GM18868 (cell line): ENCODE measurements around the gene CLDN10.
A peak's percentile ranks its signal among the peaks of the same experiment; 100 is the strongest.

ENCODE experiments used
- ATAC-seq: cut with Tn5 transposase; IDR thresholded peaks from one replicate; pipeline ENCODE4 v1.9.1; 2021; ENCODE audit warnings: mild to moderate bottlenecking, moderate library complexity; ENCODE audit not compliant: unreplicated experiment

Gene CLDN10

GRCh38 chr13:95596701-95597100 lies 44.2 kb downstream of the CLDN10 start:
- no peak for ATAC-seq

DNA sequence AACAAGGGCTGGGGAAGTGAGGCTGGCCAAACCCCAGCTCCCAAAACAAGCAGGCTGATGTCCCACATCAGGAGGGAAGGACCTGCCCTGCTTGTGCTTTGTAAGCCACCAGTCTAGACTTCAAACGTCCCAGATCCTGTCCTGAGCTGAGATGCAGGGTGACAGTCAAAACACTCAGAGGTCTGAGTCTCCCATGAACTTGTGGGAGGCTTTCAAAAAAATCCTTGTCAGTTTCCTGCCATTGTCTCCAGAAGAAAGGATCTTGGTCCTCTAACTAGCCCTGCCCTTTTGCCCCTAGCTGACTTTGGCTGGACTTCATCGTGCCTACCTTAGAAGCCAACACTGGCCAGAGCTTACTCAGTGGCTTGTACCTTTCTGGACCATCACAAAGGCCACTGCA lies 48.7 kb downstream of the CLDN10 start:
- no peak for ATAC-seq

DNA sequence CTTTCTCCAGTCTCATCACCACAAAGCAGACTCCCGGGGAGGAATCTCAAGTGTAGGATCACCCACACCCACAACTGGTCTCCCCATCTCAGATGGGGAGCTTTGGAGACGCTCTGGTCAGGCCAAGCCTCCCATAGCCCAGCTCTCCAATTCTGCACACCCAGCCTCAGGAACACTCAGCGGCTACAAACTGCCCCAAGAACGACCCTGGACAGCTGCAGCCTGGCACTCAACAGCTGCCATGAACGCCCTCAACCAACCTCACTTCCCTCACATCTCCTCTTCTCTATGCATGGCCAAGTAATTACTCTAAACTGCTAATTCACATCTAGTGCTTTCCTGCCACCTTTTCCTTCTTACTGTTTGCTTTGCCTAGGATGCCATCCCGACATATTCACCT lies 49.4 kb downstream of the CLDN10 start:
- no peak for ATAC-seq

GRCh38 chr13:95603887-95604555 lies 51.5 kb downstream of the CLDN10 start:
- ATAC-seq: no peak

- ATAC-seq: no peak
These were observed 52.0 kb downstream of the CLDN10 start for GRCh38 chr13:95604556-95604915.

DNA sequence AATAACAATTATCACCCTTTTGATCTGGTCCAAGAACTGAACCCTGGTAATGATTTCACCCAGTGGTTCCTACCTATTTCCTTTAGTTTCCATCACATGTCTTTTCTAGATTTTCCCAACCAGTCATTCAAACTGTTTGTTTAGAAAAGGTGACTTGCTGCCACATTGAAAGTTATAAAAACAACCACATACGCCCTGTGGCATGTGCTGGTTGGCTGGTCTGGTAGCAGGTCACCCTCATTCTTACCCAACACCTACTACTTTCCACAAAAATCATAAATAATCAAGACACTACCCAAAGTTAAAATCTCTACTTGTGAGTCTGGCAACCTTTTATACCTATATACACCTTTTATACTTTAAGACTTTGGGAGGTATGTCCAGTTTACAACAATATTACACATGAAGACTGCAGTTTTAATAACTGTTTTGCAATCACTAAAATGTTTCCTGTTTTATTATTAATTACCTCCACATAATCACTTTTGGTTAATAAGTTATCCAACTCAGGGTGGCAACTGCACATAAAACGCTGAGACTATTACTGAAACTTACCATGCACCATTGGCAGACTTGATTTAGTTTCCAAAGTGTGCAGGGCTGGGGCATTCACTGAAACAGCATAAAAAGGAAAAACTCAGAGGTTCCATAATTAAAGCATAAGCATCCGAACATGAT lies 53.1 kb downstream of the CLDN10 start:
- no peak for ATAC-seq

DNA sequence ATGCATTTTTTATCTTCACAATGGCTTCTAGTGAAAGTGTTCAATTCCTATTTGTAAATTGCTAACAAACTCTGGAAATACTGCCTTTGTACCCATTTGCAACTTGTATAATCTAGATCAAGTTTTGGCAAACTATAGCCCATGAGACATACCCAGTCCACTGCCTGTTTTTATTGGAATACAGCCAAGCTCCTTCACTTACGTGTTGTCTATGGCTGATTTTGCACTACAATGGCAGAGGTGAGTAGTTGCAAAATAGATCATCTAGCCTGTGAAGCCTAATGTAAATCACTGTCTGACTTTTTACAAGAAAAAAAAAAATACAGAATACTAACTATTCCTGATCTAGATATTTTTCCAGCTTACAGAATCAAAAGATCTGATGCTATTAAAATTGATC lies 54.8 kb downstream of the CLDN10 start:
- no peak for ATAC-seq

DNA sequence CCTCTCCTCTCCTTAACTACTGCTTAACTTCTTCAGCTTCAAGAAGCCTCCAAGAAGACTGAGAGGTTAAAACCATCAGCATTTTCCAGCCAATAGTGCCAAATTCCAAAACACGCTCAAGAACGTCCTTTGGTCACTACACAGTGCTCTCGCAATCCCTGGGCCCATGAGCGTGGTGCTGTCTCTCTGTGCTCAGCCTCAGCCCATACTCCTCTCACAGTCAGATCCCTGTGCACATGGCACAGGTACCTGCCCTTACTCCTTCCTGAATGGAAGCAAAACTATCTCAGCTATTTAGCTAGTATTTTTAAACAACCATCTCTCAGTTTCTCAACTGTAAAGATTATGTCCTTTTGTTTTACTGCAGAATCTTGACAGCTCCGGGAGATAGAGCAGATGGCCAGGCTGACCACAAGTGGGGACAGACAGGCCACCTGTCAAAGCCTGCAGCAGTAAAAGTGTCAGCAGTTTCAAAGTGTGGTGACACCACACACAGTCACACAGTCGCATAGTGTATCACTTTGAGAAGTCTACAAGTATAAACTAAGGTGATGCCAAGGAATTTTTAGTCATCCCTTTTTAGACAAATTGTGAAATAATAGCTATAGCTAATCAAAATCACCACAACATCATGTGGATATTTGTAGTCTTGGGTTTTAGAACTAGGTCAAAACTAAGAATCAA lies 56.3 kb downstream of the CLDN10 start:
- ATAC-seq: no peak

DNA sequence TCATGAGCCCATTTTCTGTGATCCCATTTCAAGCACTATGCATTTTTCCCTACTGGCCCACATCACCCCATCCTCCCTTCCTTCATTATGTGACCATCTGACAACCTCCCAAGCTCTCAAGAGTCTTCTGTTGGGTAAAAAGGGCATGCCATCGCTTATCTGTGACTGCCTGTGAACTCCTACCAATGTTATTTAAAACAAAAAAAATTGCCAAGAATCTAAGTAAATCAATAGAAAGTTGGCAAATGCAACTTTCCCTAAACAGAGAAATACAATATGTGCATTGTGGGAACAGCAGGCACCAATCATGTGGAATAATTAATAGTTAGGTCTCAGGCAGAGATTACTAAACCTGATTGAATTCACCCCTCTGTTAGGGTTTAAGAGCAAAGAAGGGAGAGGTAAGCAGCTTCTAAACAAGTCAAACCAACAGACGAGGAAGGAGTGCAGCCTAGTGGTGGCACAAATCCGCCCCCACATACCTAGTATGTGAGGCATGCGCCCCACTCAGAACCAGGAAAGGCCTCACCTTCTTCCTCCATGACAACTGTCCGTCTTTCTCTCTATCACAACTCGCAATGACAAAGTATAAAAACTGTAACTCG lies 62.2 kb downstream of the CLDN10 start:
- ATAC-seq: no peak

DNA sequence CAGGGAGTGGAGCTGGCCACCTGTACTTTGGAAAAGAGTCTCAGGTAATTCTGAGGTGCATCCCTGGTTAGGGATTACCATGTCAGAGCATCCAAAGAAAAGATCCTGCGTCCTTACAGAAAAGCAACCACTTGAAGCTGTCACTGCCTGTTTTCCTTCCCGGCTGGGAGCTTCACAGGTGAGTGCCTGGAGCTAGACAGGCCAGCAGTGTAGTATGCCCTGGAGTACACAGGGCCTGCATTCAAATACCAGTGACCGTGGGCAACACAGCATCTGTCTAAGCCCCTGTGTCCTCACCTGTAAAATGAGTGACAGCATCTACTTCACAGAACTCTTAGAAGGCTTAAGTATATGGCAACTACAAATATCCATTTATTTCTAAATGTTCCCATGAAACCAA lies 63.0 kb downstream of the CLDN10 start:
- no peak for ATAC-seq

- no peak for ATAC-seq
These were observed 67.7 kb downstream of the CLDN10 start for GRCh38 chr13:95620030-95620824.

GRCh38 chr13:95620825-95621498 lies 68.4 kb downstream of the CLDN10 start:
- no peak for ATAC-seq

- ATAC-seq: no peak
These were observed 70.6 kb downstream of the CLDN10 start for GRCh38 chr13:95623141-95623540.

DNA sequence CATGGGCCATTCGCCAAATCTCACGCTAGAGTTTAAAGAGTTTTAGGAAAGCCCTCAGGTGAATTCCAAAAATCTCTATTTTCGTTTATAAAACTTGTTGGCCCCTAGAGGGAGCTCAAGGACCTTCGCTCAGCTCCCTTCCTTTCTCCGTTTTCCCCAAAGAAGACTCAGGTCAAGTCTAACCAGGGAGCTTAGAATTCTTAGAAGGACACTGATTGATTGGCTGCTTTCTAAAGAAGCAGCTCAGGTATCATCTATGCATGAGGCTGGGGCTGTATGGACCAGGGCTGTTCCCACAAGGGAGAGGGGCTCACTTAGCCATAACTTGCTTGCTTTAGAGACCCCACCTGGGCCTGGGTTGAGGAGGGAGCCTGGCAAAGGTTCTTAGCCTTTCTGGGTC lies 71.5 kb downstream of the CLDN10 start:
- peak; percentile 68 for ATAC-seq

DNA sequence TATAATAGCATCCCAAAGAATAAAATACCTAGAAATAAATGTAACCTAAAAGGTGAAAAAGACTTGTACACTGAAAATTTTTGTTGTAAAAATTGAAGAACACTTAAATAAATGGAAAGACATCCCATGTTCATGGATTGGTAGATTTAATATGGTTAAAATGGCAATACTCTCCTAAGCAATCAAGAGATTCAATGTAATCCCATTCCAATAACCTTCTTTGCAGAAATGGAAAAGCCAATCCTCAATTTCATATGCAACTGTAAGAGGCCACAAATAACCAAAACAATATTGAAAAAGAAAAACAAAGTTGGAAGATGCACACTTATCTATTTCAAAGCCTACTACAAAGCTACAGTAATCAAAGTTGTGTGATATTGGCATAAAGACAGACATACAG lies 74.2 kb downstream of the CLDN10 start:
- no peak for ATAC-seq

DNA sequence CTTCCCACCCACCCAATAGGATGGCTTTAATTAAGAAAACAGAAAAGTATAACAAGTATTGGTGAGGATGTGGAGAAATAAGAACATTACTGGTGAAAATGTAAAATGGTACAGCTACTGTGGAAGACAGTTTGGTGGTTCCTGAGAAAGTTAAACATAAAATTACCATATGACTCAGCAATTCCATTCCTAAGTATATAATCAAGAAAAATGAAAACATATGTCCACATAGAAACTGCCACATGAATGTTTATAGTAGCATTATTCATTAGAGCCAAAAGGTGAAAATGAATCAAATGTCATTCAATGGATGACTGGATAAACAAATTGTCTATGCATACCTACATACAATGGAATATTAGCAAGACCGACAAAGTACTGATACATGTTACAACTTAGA lies 75.1 kb downstream of the CLDN10 start:
- no peak for ATAC-seq

DNA sequence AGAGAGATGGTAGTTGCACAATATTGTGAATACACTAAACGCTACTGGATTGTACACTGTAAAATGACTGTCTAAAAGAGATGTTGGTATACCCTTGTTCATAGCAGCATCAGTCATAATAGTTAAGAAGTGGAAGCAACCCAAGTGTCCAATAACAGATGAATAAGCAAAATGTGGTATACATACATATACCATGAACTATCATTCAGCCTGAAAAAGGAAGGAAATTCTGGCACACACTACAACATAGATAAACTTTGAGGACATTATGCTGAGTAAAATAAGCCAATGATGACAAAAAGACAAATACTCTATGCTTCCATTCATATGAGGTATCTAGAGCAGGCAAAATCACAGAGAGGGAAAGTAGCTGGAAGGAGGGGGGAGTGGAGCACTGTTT lies 76.0 kb downstream of the CLDN10 start:
- ATAC-seq: no peak

DNA sequence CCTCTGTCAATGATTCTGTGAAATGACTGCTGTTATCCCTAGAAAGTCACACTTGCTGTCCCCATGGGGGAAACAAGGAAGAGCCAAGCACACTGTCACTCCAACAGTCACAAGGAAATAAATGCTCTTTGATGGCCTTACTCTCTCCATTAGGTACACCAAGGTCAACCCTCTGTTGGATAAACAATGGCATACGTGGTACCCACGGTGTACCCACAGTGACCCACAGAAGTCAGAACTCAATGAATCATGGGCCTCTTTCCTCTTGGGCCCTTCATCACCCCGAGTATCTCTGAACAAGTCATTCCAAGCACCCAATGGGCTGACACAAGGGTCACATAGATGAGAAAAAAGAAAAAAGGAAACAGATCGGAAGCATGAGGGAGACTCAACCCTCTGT lies 76.6 kb downstream of the CLDN10 start:
- ATAC-seq: no peak
